Liver (tissue), 3 donors: Measurements from ENCODE around the gene PRKD3.

ENCODE experiments used
- CTCF ChIP-seq: fragments of 150-350 bp; IDR thresholded peaks from 2 replicates; pipeline ENCODE4 v1.5.1; 2017; ENCODE audit warnings: improper control_type of control experiment, low read depth, low read length; ENCODE audit not compliant: missing input control
- FOXA1 ChIP-seq: IDR thresholded peaks from 2 replicates; pipeline ENCODE4 v1.6.1; 2016; ENCODE audit warnings: antibody characterized with exemption
- JUND ChIP-seq, 2 donors: IDR thresholded peaks; 2 replicates each; pipeline ENCODE4 v1.6.1; 2016; ENCODE audit warnings: antibody characterized with exemption in 2 of 2
- RAD21 ChIP-seq, 2 donors: IDR thresholded peaks; 2 replicates each; pipeline ENCODE4 v1.6.1; 2016; ENCODE audit warnings: antibody characterized with exemption in 2 of 2, mild to moderate bottlenecking in 2 of 2
- REST ChIP-seq: IDR thresholded peaks from 2 replicates; pipeline ENCODE4 v1.6.1; 2016; ENCODE audit warnings: antibody characterized with exemption, mild to moderate bottlenecking
- ZBTB33 ChIP-seq: IDR thresholded peaks from 2 replicates; pipeline ENCODE4 v1.6.1; 2016; ENCODE audit warnings: antibody characterized with exemption
- donor health status: healthy.
- donor health status: healthy.

DNA sequence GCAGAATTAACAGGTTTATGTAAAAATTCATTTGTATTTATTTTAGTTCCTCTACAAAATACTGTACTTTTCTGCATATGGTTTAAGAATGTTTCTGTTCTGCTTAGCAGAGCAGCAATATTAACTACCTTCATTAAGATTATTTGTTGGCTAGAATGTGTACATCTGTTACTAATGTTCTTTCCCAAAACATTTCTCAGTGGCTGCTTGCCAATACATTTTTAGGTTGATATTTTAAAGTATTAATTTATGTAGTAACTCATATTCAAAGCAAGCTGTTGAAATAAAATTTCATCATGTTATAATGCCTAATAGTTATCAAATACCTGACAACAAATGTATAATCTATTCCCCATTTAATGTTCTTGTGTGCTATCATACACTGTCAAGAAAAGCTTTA lies 40.3 kb downstream of the PRKD3 start:
- TF ChIP-seq CTCF: no peak
- no peak for TF ChIP-seq REST
- TF ChIP-seq ZBTB33: no peak
- no peak for TF ChIP-seq RAD21 (IDR thresholded peaks at IDR 0.05)
- TF ChIP-seq FOXA1: no peak
- no peak for TF ChIP-seq JUND (IDR thresholded peaks at IDR 0.05)
